ENCODE data around the gene CENATAC.
"Not testable (repeated sequence)": the region's sequence is repeated elsewhere in the genome, so short reads cannot be mapped to it uniquely, and the experiment has no call there.

CENATAC gene

DNA sequence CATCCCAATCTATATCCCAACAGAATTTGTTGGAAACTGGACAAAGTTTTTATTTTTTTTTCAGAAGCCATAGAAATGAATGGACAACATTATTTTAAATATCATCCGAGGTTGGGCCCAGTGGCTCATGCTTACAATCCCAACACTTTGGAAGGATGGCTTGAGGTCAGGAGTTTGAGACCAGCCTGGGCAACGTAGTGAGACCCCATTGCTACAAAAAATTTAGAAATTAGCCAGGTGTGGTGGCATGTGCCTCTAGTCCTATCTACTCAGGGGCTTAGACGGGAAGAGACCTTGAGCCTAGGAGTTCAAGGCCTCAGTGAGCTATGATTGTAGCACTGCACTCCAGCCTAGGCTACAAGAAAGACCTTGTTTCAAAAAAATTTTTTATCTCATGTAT, 36.9 kb downstream of the CENATAC start:
- Histone ChIP-seq H2AFZ (ENCODE audit: insufficient read depth, low read length, poor library complexity) (no peak overlapping the region), H4K8ac (ENCODE audit: low read depth, low read length) (no peak overlapping the region), H3K4me3 (ENCODE audit: low read depth, low read length) (no peak overlapping the region), H3K18ac (ENCODE audit: low read length) (no peak overlapping the region), H3K4me2 (ENCODE audit: low read length) (no peak overlapping the region), H3K27me3 (ENCODE audit: insufficient read depth, low read length) (no peaks in the 10 kb centered on the region), H3K9me3 (ENCODE audit: insufficient read depth, low read depth, low read length) (no peaks in the 10 kb centered on the region), H3K4me1 (ENCODE audit: control insufficient read depth in 1 of 2, insufficient read depth in 2 of 2, low read length in 2 of 2) (peaks cover under 1 to 3% of the 10 kb centered on the region in 2 experiments), H2BK12ac (ENCODE audit: low read length) (no peak overlapping the region), H3K4ac (ENCODE audit: low read depth, low read length) (no peak overlapping the region), H4K91ac (ENCODE audit: low read depth, low read length) (no peak overlapping the region), H3K14ac (ENCODE audit: low read length) (no peak overlapping the region), H3K27ac (ENCODE audit: low read depth, low read length) (no peak overlapping the region), H4K12ac (ENCODE audit: low read depth, low read length) (no peak overlapping the region), H2BK120ac (ENCODE audit: insufficient read depth, low read length, poor library complexity) (no peak overlapping the region), H3K79me1 (ENCODE audit: low read length) (peaks cover 3% of the 10 kb centered on the region), H3K36me3 (ENCODE audit: control insufficient read depth in 1 of 2, insufficient read depth in 2 of 2, low read length in 2 of 2) (no peaks in the 10 kb centered on the region), H3K23ac (ENCODE audit: low read length) (no peak overlapping the region), H3K9ac (ENCODE audit: low read length) (no peak overlapping the region), H3K79me2 (ENCODE audit: control insufficient read depth, insufficient read depth, low read length, poor library complexity) (peaks cover 7% of the 10 kb centered on the region), H2AK5ac (ENCODE audit: low read length) (no peak overlapping the region), H2BK5ac (ENCODE audit: low read depth, low read length, poor library complexity) (no peak overlapping the region)
- DNase-seq: no peak
- no CpG with 5 or more reads among the region's 3 CpGs for WGBS (ENCODE audit: extremely low coverage, insufficient coverage, insufficient read length)

DNA sequence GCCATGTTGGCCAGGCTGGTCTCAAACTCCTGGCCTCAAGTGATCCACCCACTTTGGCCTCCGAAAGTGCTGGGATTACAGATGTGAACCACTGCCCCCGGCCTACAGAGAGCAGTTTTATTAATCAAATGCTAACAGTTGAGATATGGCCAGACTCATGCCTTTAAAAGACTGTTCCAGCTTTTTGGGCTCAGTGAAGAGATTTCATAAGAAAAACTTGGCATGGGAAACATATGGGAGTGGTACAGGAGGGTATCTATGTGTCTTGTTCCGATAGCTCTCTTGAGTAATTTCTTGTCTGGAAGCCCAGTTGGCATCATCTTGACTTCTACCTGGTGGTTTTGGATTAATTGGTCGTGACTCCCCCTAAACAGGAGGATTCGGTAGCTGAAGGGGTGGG, 40.9 kb downstream of the CENATAC start:
- DNase-seq: no peak
- Histone ChIP-seq H4K12ac (ENCODE audit: low read depth, low read length) (no peak overlapping the region), H3K14ac (ENCODE audit: low read length) (no peak overlapping the region), H2BK5ac (ENCODE audit: low read depth, low read length, poor library complexity) (no peak overlapping the region), H3K4me1 (ENCODE audit: control insufficient read depth in 1 of 2, insufficient read depth in 2 of 2, low read length in 2 of 2) (no peaks in the 10 kb centered on the region), H3K36me3 (ENCODE audit: control insufficient read depth in 1 of 2, insufficient read depth in 2 of 2, low read length in 2 of 2) (no peaks in the 10 kb centered on the region), H4K91ac (ENCODE audit: low read depth, low read length) (no peak overlapping the region), H3K4me2 (ENCODE audit: low read length) (no peak overlapping the region), H3K18ac (ENCODE audit: low read length) (no peak overlapping the region), H3K79me1 (ENCODE audit: low read length) (no peaks in the 10 kb centered on the region), H2BK12ac (ENCODE audit: low read length) (no peak overlapping the region), H3K4ac (ENCODE audit: low read depth, low read length) (no peak overlapping the region), H3K27ac (ENCODE audit: low read depth, low read length) (no peak overlapping the region), H3K79me2 (ENCODE audit: control insufficient read depth, insufficient read depth, low read length, poor library complexity) (no peaks in the 10 kb centered on the region), H3K23ac (ENCODE audit: low read length) (no peak overlapping the region), H2BK120ac (ENCODE audit: insufficient read depth, low read length, poor library complexity) (no peak overlapping the region), H2AK5ac (ENCODE audit: low read length) (no peak overlapping the region), H2AFZ (ENCODE audit: insufficient read depth, low read length, poor library complexity) (no peak overlapping the region), H3K9me3 (ENCODE audit: insufficient read depth, low read depth, low read length) (no peaks in the 10 kb centered on the region), H3K4me3 (ENCODE audit: low read depth, low read length) (no peak overlapping the region), H4K8ac (ENCODE audit: low read depth, low read length) (no peak overlapping the region), H3K27me3 (ENCODE audit: insufficient read depth, low read length) (no peaks in the 10 kb centered on the region), H3K9ac (ENCODE audit: low read length) (no peak overlapping the region)
- no CpG with 5 or more reads among the region's 5 CpGs for WGBS (ENCODE audit: extremely low coverage, insufficient coverage, insufficient read length)

DNA sequence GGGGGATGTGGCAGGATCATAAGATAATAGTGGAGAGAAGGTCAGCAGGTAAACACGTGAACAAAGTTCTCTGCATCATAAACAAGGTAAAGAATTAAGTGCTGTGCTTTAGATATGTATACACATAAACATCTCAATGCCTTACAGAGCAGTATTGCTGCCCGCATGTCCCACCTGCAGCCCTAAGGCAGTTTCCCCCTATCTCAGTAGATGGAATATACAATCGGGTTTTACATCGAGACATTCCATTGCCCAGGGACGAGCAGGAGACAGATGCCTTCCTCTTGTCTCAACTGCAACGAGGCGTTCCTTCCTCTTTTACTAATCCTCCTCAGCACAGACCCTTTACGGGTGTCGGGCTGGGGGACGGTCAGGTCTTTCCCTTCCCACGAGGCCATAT, 41.5 kb downstream of the CENATAC start:
- not testable (repeated sequence) for H4K91ac ChIP-seq (ENCODE audit: low read depth, low read length); H3K18ac ChIP-seq (ENCODE audit: low read length); H2BK5ac ChIP-seq (ENCODE audit: low read depth, low read length, poor library complexity); H3K27ac ChIP-seq (ENCODE audit: low read depth, low read length); H3K9ac ChIP-seq (ENCODE audit: low read length); H3K4me2 ChIP-seq (ENCODE audit: low read length); H2AK5ac ChIP-seq (ENCODE audit: low read length); H3K4me1 ChIP-seq (ENCODE audit: control insufficient read depth in 1 of 2, insufficient read depth in 2 of 2, low read length in 2 of 2); H4K8ac ChIP-seq (ENCODE audit: low read depth, low read length); H3K4ac ChIP-seq (ENCODE audit: low read depth, low read length); H3K4me3 ChIP-seq (ENCODE audit: low read depth, low read length); H3K36me3 ChIP-seq (ENCODE audit: control insufficient read depth in 1 of 2, insufficient read depth in 2 of 2, low read length in 2 of 2); H3K23ac ChIP-seq (ENCODE audit: low read length); H2BK120ac ChIP-seq (ENCODE audit: insufficient read depth, low read length, poor library complexity); H2AFZ ChIP-seq (ENCODE audit: insufficient read depth, low read length, poor library complexity); H3K9me3 ChIP-seq (ENCODE audit: insufficient read depth, low read depth, low read length); H3K79me2 ChIP-seq (ENCODE audit: control insufficient read depth, insufficient read depth, low read length, poor library complexity); H4K12ac ChIP-seq (ENCODE audit: low read depth, low read length); H3K14ac ChIP-seq (ENCODE audit: low read length); H2BK12ac ChIP-seq (ENCODE audit: low read length); H3K27me3 ChIP-seq (ENCODE audit: insufficient read depth, low read length); H3K79me1 ChIP-seq (ENCODE audit: low read length)
- WGBS (ENCODE audit: extremely low coverage, insufficient coverage, insufficient read length): no CpG with 5 or more reads among the region's 11 CpGs
- DNase-seq: peak; percentile 83 to 90

DNA sequence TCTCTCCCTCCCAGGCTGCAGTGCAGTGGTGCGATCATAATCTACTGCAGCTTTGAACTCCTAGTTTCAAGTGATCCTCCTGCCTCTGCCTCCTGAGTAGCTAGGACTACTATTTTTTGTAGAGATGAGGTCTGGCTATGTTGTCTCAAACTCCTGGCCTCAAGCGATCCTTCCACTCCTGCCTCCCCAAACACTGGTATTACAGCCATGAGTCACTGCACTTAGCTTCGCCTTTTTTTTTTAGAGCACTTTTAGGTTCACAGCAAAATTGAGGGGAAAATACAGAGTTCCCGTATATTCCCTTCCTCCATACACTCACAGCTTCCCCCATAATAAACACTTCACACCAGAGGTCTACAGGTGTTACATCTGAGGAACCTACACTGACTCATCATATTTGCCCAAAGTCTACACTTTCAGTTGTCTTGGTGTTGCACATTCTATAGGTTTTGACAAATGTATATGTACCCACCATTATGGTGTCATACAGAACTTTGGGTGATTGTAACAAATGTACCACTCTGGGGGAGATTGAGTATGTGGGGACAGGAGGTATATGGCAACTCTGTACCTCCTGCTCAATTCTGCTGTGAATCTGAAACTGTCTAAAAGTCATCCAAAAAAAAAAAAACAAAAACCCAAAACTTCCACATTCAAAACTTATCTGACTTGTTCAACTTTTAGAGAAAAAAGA, 44.0 kb downstream of the CENATAC start:
- no peak overlapping the region for H3K4me3 ChIP-seq (ENCODE audit: low read depth, low read length)
- no peak overlapping the region for H4K91ac ChIP-seq (ENCODE audit: low read depth, low read length)
- no peak overlapping the region for H2BK120ac ChIP-seq (ENCODE audit: insufficient read depth, low read length, poor library complexity)
- no peak overlapping the region for H2BK12ac ChIP-seq (ENCODE audit: low read length)
- no peak overlapping the region for H3K14ac ChIP-seq (ENCODE audit: low read length)
- H3K23ac ChIP-seq (ENCODE audit: low read length): no peak overlapping the region
- H3K27ac ChIP-seq (ENCODE audit: low read depth, low read length): no peak overlapping the region
- no CpG with 5 or more reads among the region's 4 CpGs for WGBS (ENCODE audit: extremely low coverage, insufficient coverage, insufficient read length)
- no peaks in the 10 kb centered on the region for H3K9me3 ChIP-seq (ENCODE audit: insufficient read depth, low read depth, low read length)
- no peak overlapping the region for H3K4ac ChIP-seq (ENCODE audit: low read depth, low read length)
- no peak overlapping the region for H3K9ac ChIP-seq (ENCODE audit: low read length)
- no peak overlapping the region for H4K12ac ChIP-seq (ENCODE audit: low read depth, low read length)
- no peak overlapping the region for H2AFZ ChIP-seq (ENCODE audit: insufficient read depth, low read length, poor library complexity)
- H4K8ac ChIP-seq (ENCODE audit: low read depth, low read length): no peak overlapping the region
- H3K4me1 ChIP-seq (ENCODE audit: control insufficient read depth in 1 of 2, insufficient read depth in 2 of 2, low read length in 2 of 2): no peaks in the 10 kb centered on the region
- no peaks in the 10 kb centered on the region for H3K27me3 ChIP-seq (ENCODE audit: insufficient read depth, low read length)
- peaks cover 20 to 25% of the 10 kb centered on the region in 2 experiments for H3K36me3 ChIP-seq (ENCODE audit: control insufficient read depth in 1 of 2, insufficient read depth in 2 of 2, low read length in 2 of 2)
- no peak overlapping the region for H3K18ac ChIP-seq (ENCODE audit: low read length)
- no peaks in the 10 kb centered on the region for H3K79me1 ChIP-seq (ENCODE audit: low read length)
- no peak for DNase-seq
- no peak overlapping the region for H2AK5ac ChIP-seq (ENCODE audit: low read length)
- H3K79me2 ChIP-seq (ENCODE audit: control insufficient read depth, insufficient read depth, low read length, poor library complexity): no peaks in the 10 kb centered on the region
- H3K4me2 ChIP-seq (ENCODE audit: low read length): no peak overlapping the region
- no peak overlapping the region for H2BK5ac ChIP-seq (ENCODE audit: low read depth, low read length, poor library complexity)

All from trophoblast cell (in vitro differentiated cells and primary cell).